HEK293 (cell line): ENCODE results near the gene FAM13B.

Source experiments
- CTCF ChIA-PET: fragments of 350-600 bp; formaldehyde crosslinking; extraction: SDS; loops from one replicate; lab custom pipeline; 2021; ENCODE audit warnings: antibody characterized with exemption; lab: Yijun Ruan, JAX
- POLR2A ChIA-PET: fragments of 300-600 bp; formaldehyde crosslinking; extraction: SDS; loops from one replicate; lab custom pipeline; 2020; ENCODE audit warnings: antibody characterized with exemption, inconsistent platforms; lab: Yijun Ruan, JAX
- H3K27ac ChIP-seq: fragments of 200-500 bp; sonication (Bioruptor generic); 2 replicates; pipeline ENCODE4 v1.5.1; 2014; ENCODE audit warnings: low read depth, low read length, control low read depth, inconsistent platforms; ENCODE audit errors: extremely low read depth
- H3K36me3 ChIP-seq, 2 experiments: fragments of 200-500 bp in 1 of 2; sonication (Bioruptor generic) in 1 of 2; 1 replicate in 1 of 2; 2 replicates in 1 of 2; pipeline ENCODE4 v1.5.1; 2014 to 2017; ENCODE audit warnings: inconsistent platforms in 2 of 2, low read length in 2 of 2; ENCODE audit not compliant: control insufficient read depth in 2 of 2, insufficient read depth in 1 of 2
- H3K4me1 ChIP-seq: fragments of 200-500 bp; sonication (Bioruptor generic); 2 replicates; pipeline ENCODE4 v1.5.1; 2014; ENCODE audit warnings: mild to moderate bottlenecking, low read length, inconsistent platforms; ENCODE audit not compliant: control insufficient read depth, insufficient read depth
- H3K4me3 ChIP-seq: 2 replicates; pipeline ENCODE4 v1.5.1; 2011; ENCODE audit warnings: low read depth, mild to moderate bottlenecking, control low read depth, low read length, moderate library complexity
- H3K9me3 ChIP-seq: fragments of 200-500 bp; sonication (Bioruptor generic); 2 replicates; pipeline ENCODE4 v1.5.1; 2014; ENCODE audit warnings: low read depth, low read length, inconsistent platforms; ENCODE audit not compliant: control insufficient read depth, insufficient read depth
- FEZF1 ChIP-seq: fragments of 450-650 bp; formaldehyde crosslinking; IDR thresholded peaks from 2 replicates; pipeline ENCODE4 v1.5.1; 2016; ENCODE audit warnings: missing biosample characterization, missing genetic modification characterization
- OSR2 ChIP-seq: fragments of 450-650 bp; formaldehyde crosslinking; IDR thresholded peaks from 2 replicates; pipeline ENCODE4 v1.5.1; 2016; ENCODE audit warnings: missing biosample characterization, missing genetic modification characterization
- PRDM2 ChIP-seq: fragments of 450-650 bp; formaldehyde crosslinking; IDR thresholded peaks from 2 replicates; pipeline ENCODE4 v1.5.1; 2016; ENCODE audit warnings: missing biosample characterization, missing genetic modification characterization, borderline replicate concordance
- PRDM6 ChIP-seq: fragments of 450-650 bp; formaldehyde crosslinking; IDR thresholded peaks from 2 replicates; pipeline ENCODE4 v1.5.1; 2017; ENCODE audit warnings: missing biosample characterization, missing genetic modification characterization
- SP7 ChIP-seq: fragments of 450-650 bp; formaldehyde crosslinking; IDR thresholded peaks from 2 replicates; pipeline ENCODE4 v1.5.1; 2016; ENCODE audit warnings: missing biosample characterization, missing genetic modification characterization
- TSHZ1 ChIP-seq: fragments of 450-650 bp; formaldehyde crosslinking; IDR thresholded peaks from 2 replicates; pipeline ENCODE4 v1.5.1; 2016; ENCODE audit warnings: missing biosample characterization, missing genetic modification characterization, borderline replicate concordance
- ZBTB44 ChIP-seq: fragments of 450-650 bp; IDR thresholded peaks from 2 replicates; pipeline ENCODE4 v1.5.1; 2018; ENCODE audit warnings: missing biosample characterization, mild to moderate bottlenecking, missing genetic modification characterization
- ZNF10 ChIP-seq: fragments of 450-650 bp; formaldehyde crosslinking; IDR thresholded peaks from 2 replicates; pipeline ENCODE4 v1.5.1; 2017; ENCODE audit warnings: missing biosample characterization, missing genetic modification characterization
- ZNF239 ChIP-seq: fragments of 450-650 bp; formaldehyde crosslinking; IDR thresholded peaks from 2 replicates; pipeline ENCODE4 v1.5.1; 2016; ENCODE audit warnings: missing biosample characterization, missing genetic modification characterization
- ZNF433 ChIP-seq: fragments of 450-650 bp; formaldehyde crosslinking; IDR thresholded peaks from 2 replicates; pipeline ENCODE4 v1.5.1; 2016; ENCODE audit warnings: missing biosample characterization, missing genetic modification characterization, low read depth
- ZNF561 ChIP-seq: fragments of 450-650 bp; IDR thresholded peaks from 2 replicates; pipeline ENCODE4 v1.5.1; 2018; ENCODE audit warnings: missing biosample characterization, missing genetic modification characterization, borderline replicate concordance
- ZNF580 ChIP-seq: fragments of 450-650 bp; formaldehyde crosslinking; IDR thresholded peaks from 2 replicates; pipeline ENCODE4 v1.5.1; 2016; ENCODE audit warnings: missing biosample characterization, missing genetic modification characterization
- ZNF600 ChIP-seq: fragments of 450-650 bp; formaldehyde crosslinking; IDR thresholded peaks from 2 replicates; pipeline ENCODE4 v1.5.1; 2016; ENCODE audit warnings: missing biosample characterization, missing genetic modification characterization
- ZNF623 ChIP-seq: fragments of 450-650 bp; formaldehyde crosslinking; IDR thresholded peaks from 2 replicates; pipeline ENCODE4 v1.5.1; 2016; ENCODE audit warnings: missing biosample characterization, missing genetic modification characterization
- ZXDB ChIP-seq: fragments of 450-650 bp; formaldehyde crosslinking; IDR thresholded peaks from 2 replicates; pipeline ENCODE4 v1.5.1; 2016; ENCODE audit warnings: missing biosample characterization, missing genetic modification characterization

The FAM13B gene

GRCh38 chr5:137935694-137936093 lies 97.2 kb downstream of the FAM13B start:
- ChIA-PET POLR2A (interaction anchor here (1.1 kb wide), 1 partner anchor 19 kb away, joined by 3 read pairs; no protein-coding TSS in a partner anchor), CTCF (interaction anchor here (0.9 to 1.8 kb wide), 5 partner anchors 9 to 157 kb away, joined by 3 to 8 read pairs (median 4); no protein-coding TSS in a partner anchor)
- no peaks in the 10 kb centered on the region for H3K9me3 ChIP-seq
- H3K27ac ChIP-seq = no peak overlapping the region
- H3K4me1 ChIP-seq = no peaks in the 10 kb centered on the region
- TF ChIP-seq PRDM2 (no peak), ZNF561 (no peak)
- TF ChIP-seq, all 188 proteins: peak for 0
- H3K36me3 ChIP-seq = peaks cover 21 to 42% of the 10 kb centered on the region in 2 experiments
- no peak overlapping the region for H3K4me3 ChIP-seq

GRCh38 chr5:137935190-137935589 lies 97.7 kb downstream of the FAM13B start:
- peaks cover 20 to 37% of the 10 kb centered on the region in 2 experiments; a peak in 2 of 3 replicates for H3K36me3 ChIP-seq
- ChIA-PET POLR2A (interaction anchor here (1.1 kb wide), 1 partner anchor 20 kb away, joined by 3 read pairs; no protein-coding TSS in a partner anchor), CTCF (interaction anchor here (0.6 to 1.8 kb wide), 6 partner anchors 8 to 416 kb away, joined by 3 to 8 read pairs (median 4); no protein-coding TSS in a partner anchor)
- no peaks in the 10 kb centered on the region for H3K9me3 ChIP-seq
- H3K4me1 ChIP-seq = no peaks in the 10 kb centered on the region
- no peak overlapping the region for H3K27ac ChIP-seq
- H3K4me3 ChIP-seq = no peak overlapping the region
- TF ChIP-seq TSHZ1 (no peak), SP7 (peak; percentile 97)

GRCh38 chr5:137933491-137933911 lies 99.4 kb downstream of the FAM13B start:
- no peak overlapping the region for H3K4me3 ChIP-seq
- no peak overlapping the region for H3K27ac ChIP-seq
- ChIA-PET CTCF (interaction anchor here (0.6 to 1.4 kb wide), 5 partner anchors 9 to 155 kb away, joined by 3 to 5 read pairs (median 3); no protein-coding TSS in a partner anchor), POLR2A (interaction anchor here (1.1 kb wide), 1 partner anchor 67 kb away, joined by 3 read pairs; no protein-coding TSS in a partner anchor)
- H3K36me3 ChIP-seq = peaks cover 9 to 20% of the 10 kb centered on the region in 2 experiments
- no peaks in the 10 kb centered on the region for H3K4me1 ChIP-seq
- no peaks in the 10 kb centered on the region for H3K9me3 ChIP-seq
- TF ChIP-seq ZNF623 (tag by site-specific recombination) = no peak
- 0 out of 2 replicates have a peak, but pooled peaks have one; percentile 48 for TF ChIP-seq ZNF10 (tag by site-specific recombination)
- TF ChIP-seq ZNF580 (tag by site-specific recombination) = 0 out of 2 replicates have a peak, but pooled peaks have one; percentile 31
- peak; percentile 43; the same call in 1 of the 2 replicates for TF ChIP-seq OSR2 (tag by site-specific recombination)
- TF ChIP-seq ZNF433 (tag by site-specific recombination) = no peak
- peak; percentile 71 for TF ChIP-seq SP7
- TF ChIP-seq ZXDB (tag by site-specific recombination) = 0 out of 2 replicates have a peak, but pooled peaks have one; percentile 13
- TF ChIP-seq ZNF600 (tag by site-specific recombination) = peak; percentile 93
- TF ChIP-seq ZBTB44 = peak; percentile 35; the same call in 1 of the 2 replicates
- TF ChIP-seq FEZF1 (tag by site-specific recombination) = peak; percentile 77
- TF ChIP-seq PRDM6 (tag by site-specific recombination) = peak; percentile 80
- TF ChIP-seq ZNF239 (tag by site-specific recombination) = no peak
